Ishikawa (cell line): Measurements from ENCODE around the gene PRR12.

Source experiments
- CEBPB ChIP-seq: IDR thresholded peaks from 2 replicates; pipeline ENCODE4 v1.6.1; 2012
- FOXM1 ChIP-seq: IDR thresholded peaks from 2 replicates; pipeline ENCODE4 v1.6.1; 2012; ENCODE audit warnings: low read depth, borderline replicate concordance
- REST ChIP-seq: IDR thresholded peaks from 2 replicates; pipeline ENCODE4 v1.6.1; 2012; ENCODE audit warnings: low read depth, mild to moderate bottlenecking
- TAF1 ChIP-seq: IDR thresholded peaks from 2 replicates; pipeline ENCODE4 v1.6.1; 2012; ENCODE audit warnings: low read depth, mild to moderate bottlenecking
- TEAD4 ChIP-seq: IDR thresholded peaks from 2 replicates; pipeline ENCODE4 v1.6.1; 2012

DNA sequence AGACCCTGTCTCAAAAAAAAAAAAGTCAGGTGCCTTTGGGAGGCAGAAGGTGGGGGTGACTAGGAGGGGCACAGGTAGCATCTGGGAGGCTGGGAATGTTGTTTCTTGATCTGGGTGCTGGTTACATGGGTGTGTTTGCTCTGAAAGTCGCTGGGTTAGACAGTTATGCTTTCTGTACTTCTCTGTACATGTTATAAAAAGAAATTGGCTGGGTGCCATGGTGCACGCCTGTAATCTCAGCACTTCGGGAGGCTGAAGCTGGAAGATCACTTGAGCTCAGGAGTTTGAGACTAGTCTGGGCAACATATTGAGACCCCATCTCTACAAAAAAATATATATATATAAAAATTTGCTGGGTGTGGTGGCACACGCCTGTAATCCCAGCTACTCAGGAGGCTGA is 25.7 kb upstream of the PRR12 start:
- TF ChIP-seq TEAD4 (no peak), CEBPB (no peak), FOXM1 (no peak), REST (no peak), TAF1 (no peak)
